Peyer's patch (tissue), 4 donors: ENCODE data around the gene PTPRE. TPM values are rescaled to one million over a fixed set of nuclear protein-coding genes. Genes with fewer than 3 reads are reported as not detected.
A peak's percentile ranks its signal among the peaks of the same experiment; 100 is the strongest.

Experiments used
- DNase-seq, 3 donors: peaks; one replicate each; pipeline ENCODE4 v3.0.0-alpha.2; 2017 to 2019
- H3K27ac ChIP-seq, 4 donors: fragments of 200-600 bp; sonication (generic); one replicate each; pipeline ENCODE4 v1.5.1; 2016 to 2019
- H3K27me3 ChIP-seq, 2 donors: fragments of 200-600 bp; sonication (generic); one replicate each; pipeline ENCODE4 v1.5.1; 2019
- H3K36me3 ChIP-seq, 3 donors: fragments of 200-600 bp; sonication (generic); one replicate each; pipeline ENCODE4 v1.5.1; 2016 to 2019
- H3K4me1 ChIP-seq, 4 donors: fragments of 200-600 bp; sonication (generic); one replicate each; pipeline ENCODE4 v1.5.1; 2016 to 2019
- H3K4me3 ChIP-seq, 4 donors: fragments of 200-600 bp; sonication (generic); 1 replicate in 3 of 4; 2 replicates in 1 of 4; pipeline ENCODE4 v1.5.1; 2016 to 2019; ENCODE audit warnings: mild to moderate bottlenecking in 1 of 4
- H3K9me3 ChIP-seq, 4 donors: fragments of 200-600 bp; sonication (generic); one replicate each; pipeline ENCODE4 v1.5.1; 2016 to 2019; ENCODE audit warnings: mild to moderate bottlenecking in 1 of 4
- POLR2A ChIP-seq, 2 donors: fragments of 450-650 bp; IDR thresholded peaks; one replicate each; pipeline ENCODE4 v1.5.1; 2017; ENCODE audit warnings: antibody characterized with exemption in 2 of 2, mild to moderate bottlenecking in 2 of 2, moderate library complexity in 2 of 2
- total RNA-seq, 4 donors: library from RNA; depleted of rRNA; stranded (reverse); fragments of >200 nt; gene quantifications; one replicate each; pipeline ENCODE4 v1.1.0, GENCODE V29; 2016
- TF ChIP-seq, protein P1 (sequence below), 6 experiments: fragments of 450-650 bp in 4 of 6; fragments of 200-600 bp in 2 of 6; sonication (generic) in 1 of 6; IDR thresholded peaks; one replicate each; pipeline ENCODE4 v1.5.1; 2017 to 2019; ENCODE audit warnings: antibody characterized with exemption in 6 of 6, mild to moderate bottlenecking in 3 of 6, moderate library complexity in 1 of 6

Gene PTPRE
- total RNA-seq, 4 donors from 2014 or later = 24.0 to 48.7 (median 35.4) TPM

DNA sequence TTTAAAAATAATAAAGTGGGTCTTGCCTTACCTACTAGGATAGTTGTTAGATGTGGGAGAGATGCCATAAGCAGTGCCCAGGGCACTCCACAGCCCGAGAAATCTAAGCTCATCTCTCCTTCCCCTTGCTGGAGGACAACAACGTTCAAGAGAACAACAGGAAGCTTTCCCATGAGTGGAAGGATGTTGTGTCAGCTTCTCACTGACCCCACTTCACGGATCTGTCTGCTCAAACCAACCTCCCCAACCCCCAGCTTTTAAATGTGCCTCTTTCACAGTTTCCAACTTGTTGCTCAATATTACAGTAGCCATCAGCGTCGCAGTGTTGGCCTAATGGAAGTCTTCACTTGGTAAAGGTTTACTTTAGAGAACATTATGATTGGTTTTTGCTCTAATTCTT, 72.1 kb downstream of the PTPRE start:
- peak in 1 of 3 donors; percentile 45 for DNase-seq

DNA sequence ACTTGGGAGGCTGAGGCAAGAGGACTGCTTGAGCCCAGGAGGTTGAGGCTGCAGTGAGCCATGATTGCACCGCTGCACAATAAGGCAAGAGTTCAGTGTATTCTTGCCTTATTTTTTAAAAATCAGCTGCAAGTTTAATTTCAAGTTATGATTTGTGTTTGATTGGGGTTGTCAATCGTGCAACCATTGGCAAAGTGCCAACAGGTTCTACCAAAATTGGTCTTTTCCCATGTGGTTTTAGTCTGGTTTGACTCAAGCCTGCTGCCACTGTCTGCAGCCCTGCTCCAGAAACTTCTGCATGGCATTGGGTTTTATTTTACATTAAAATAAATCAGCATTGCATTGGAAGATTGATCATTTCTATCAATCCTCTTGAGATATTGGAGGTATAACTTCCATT, 72.7 kb downstream of the PTPRE start:
- H3K27me3 ChIP-seq = no peaks in the 10 kb centered on the region
- DNase-seq = peak in 1 of 3 donors; percentile 10
- TF ChIP-seq, protein P1, sequence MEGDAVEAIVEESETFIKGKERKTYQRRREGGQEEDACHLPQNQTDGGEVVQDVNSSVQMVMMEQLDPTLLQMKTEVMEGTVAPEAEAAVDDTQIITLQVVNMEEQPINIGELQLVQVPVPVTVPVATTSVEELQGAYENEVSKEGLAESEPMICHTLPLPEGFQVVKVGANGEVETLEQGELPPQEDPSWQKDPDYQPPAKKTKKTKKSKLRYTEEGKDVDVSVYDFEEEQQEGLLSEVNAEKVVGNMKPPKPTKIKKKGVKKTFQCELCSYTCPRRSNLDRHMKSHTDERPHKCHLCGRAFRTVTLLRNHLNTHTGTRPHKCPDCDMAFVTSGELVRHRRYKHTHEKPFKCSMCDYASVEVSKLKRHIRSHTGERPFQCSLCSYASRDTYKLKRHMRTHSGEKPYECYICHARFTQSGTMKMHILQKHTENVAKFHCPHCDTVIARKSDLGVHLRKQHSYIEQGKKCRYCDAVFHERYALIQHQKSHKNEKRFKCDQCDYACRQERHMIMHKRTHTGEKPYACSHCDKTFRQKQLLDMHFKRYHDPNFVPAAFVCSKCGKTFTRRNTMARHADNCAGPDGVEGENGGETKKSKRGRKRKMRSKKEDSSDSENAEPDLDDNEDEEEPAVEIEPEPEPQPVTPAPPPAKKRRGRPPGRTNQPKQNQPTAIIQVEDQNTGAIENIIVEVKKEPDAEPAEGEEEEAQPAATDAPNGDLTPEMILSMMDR (IDR thresholded peaks at IDR 0.05) = no peak
- TF ChIP-seq POLR2A (IDR thresholded peaks at IDR 0.05) = no peak
- peaks cover 0 to 11% (median 0%) of the 10 kb centered on the region in 4 donors for H3K4me1 ChIP-seq
- H3K9me3 ChIP-seq = no peaks in the 10 kb centered on the region
- H3K27ac ChIP-seq = peak overlapping the region in 1 of 4 donors; percentile 65
- no peaks in the 10 kb centered on the region for H3K36me3 ChIP-seq
- H3K4me3 ChIP-seq = no peak overlapping the region

More for the DNA sequence above, 72.1 kb downstream of the PTPRE start:
- Histone ChIP-seq H3K4me1 (peaks cover 0 to 11% (median 0%) of the 10 kb centered on the region in 4 donors), H3K27ac (peak overlapping the region in 3 of 4 donors; percentile 42 to 72 (median 65)), H3K36me3 (no peaks in the 10 kb centered on the region), H3K9me3 (no peaks in the 10 kb centered on the region), H3K27me3 (no peaks in the 10 kb centered on the region), H3K4me3 (no peak overlapping the region)
- no peak for TF ChIP-seq POLR2A (IDR thresholded peaks at IDR 0.05)

DNA sequence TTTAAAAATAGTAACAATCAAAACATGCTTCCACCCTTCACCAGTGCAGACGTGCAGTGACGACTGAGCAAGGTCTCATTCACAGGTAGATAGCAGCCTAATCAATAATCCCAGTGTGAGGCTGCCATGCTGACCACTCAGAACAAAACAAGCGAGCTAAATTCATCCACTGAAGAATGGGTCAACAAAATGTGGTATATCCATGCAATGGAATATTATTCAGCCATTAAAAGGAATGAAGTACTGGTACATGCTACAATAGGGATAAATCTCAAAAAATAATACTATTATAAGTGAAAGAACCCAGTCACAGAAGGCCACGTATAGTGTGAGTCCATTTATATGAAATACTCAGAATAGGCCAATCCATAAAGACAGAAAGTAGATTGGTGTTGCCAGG, 74.0 kb downstream of the PTPRE start:
- no peak overlapping the region for H3K4me3 ChIP-seq
- H3K9me3 ChIP-seq = no peaks in the 10 kb centered on the region
- H3K36me3 ChIP-seq = no peaks in the 10 kb centered on the region
- peaks cover 0 to 11% (median 0%) of the 10 kb centered on the region in 4 donors for H3K4me1 ChIP-seq
- DNase-seq = peak in 1 of 3 donors; percentile 5
- no peak overlapping the region for H3K27ac ChIP-seq
- TF ChIP-seq POLR2A (IDR thresholded peaks at IDR 0.05) = no peak
- TF ChIP-seq, protein P1 (IDR thresholded peaks at IDR 0.05) = no peak
- no peaks in the 10 kb centered on the region for H3K27me3 ChIP-seq

DNA sequence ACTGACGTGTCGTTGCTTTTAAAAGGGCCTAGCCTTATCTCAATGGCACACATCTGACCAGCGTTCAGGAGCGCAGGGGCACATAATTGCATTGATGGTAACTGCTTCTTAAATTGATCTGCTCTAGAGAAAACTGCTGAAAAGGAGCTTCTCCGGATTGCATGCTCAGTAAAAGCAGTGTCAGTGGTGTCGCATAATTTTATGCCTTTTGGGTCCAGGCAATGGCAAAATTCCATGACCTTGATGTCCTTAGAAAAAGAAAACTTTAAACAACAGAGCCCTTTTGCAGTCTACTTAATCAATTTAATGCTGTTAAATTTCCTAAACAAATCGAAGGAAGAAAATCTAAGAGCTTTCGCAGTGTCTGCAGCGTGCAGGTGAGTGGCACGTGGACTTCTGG, 75.7 kb downstream of the PTPRE start:
- no peaks in the 10 kb centered on the region for H3K9me3 ChIP-seq
- no peak overlapping the region for H3K27ac ChIP-seq
- no peaks in the 10 kb centered on the region for H3K27me3 ChIP-seq
- no peak for DNase-seq
- no peaks in the 10 kb centered on the region for H3K36me3 ChIP-seq
- H3K4me1 ChIP-seq = peaks cover 0 to 11% (median 0%) of the 10 kb centered on the region in 4 donors
- H3K4me3 ChIP-seq = no peak overlapping the region
- no peak for TF ChIP-seq POLR2A (IDR thresholded peaks at IDR 0.05)
- TF ChIP-seq, protein P1 (IDR thresholded peaks at IDR 0.05) = no peak

DNA sequence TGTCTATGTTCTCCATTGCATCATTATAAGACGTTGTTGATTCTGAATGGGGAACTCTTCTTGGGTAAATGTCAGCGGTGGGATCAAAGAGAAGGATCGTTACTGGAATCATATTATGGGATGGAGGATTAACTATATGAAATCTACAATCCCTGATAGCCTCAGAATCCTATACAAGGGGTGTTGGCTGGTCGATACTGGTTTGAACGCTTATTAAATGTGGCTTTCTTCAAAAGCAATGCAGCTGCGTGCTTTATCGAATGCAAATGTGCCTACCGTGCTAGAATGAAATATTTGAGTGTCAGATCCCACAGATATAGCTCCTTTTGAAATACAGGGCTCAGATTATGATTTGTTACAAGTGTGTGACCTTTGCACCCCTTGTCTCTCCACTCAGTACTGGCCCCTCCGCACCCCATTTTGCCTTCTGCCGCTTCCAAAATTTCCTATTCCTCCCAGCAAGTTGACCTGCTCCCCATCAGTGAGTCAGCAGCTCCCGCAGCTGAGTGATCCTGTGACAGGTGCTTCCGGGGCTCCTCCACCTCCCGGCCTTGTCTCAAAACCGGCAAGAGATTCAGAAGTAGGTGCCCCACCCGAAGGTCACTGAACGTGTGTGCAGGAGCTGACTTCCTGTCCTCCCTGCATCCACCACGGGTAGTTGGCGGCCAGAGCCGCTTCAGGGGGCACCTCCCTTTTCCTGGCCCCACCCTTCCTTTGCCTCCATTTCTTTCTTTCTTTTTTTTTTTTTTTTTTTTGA, 76.6 kb downstream of the PTPRE start:
- Histone ChIP-seq H3K4me1 (peaks cover 0 to 4% (median 0%) of the 10 kb centered on the region in 4 donors), H3K27me3 (no peaks in the 10 kb centered on the region), H3K4me3 (no peak overlapping the region), H3K9me3 (no peaks in the 10 kb centered on the region), H3K36me3 (no peaks in the 10 kb centered on the region), H3K27ac (no peak overlapping the region)
- peak in 1 of 3 donors; percentile 46 for DNase-seq
- TF ChIP-seq, protein P1 (IDR thresholded peaks at IDR 0.05) = no peak
- TF ChIP-seq POLR2A (IDR thresholded peaks at IDR 0.05) = no peak

DNA sequence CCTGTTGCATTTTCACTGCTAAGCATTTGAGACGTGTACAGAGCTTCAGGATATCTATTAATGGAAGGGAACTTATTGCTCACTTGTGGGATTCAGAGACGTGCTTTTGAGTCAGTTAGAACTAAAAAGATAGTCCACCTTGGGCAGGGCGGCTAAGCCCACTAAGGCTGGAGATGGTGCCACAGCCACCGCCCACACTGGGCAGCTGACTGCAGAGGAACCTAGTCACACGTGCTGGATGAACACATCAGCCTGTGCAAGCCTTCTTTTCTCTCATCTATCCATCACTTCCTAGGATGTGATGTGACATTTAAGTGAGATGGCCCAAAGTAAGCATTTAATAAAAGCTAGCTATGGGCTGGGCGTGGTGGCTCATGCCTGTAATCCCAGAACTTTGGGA, 78.0 kb downstream of the PTPRE start:
- Histone ChIP-seq H3K27me3 (no peaks in the 10 kb centered on the region), H3K4me1 (no peaks in the 10 kb centered on the region), H3K4me3 (no peak overlapping the region), H3K27ac (no peak overlapping the region), H3K36me3 (no peaks in the 10 kb centered on the region), H3K9me3 (no peaks in the 10 kb centered on the region)
- no peak for TF ChIP-seq POLR2A (IDR thresholded peaks at IDR 0.05)
- TF ChIP-seq, protein P1 (IDR thresholded peaks at IDR 0.05) = no peak
- DNase-seq = peak in 1 of 3 donors; percentile 5
